Measurements from ENCODE around the gene UBIAD1.
"Not testable (repeated sequence)": the region's sequence is repeated elsewhere in the genome, so short reads cannot be mapped to it uniquely, and the experiment has no call there.

The UBIAD1 gene, protein sequence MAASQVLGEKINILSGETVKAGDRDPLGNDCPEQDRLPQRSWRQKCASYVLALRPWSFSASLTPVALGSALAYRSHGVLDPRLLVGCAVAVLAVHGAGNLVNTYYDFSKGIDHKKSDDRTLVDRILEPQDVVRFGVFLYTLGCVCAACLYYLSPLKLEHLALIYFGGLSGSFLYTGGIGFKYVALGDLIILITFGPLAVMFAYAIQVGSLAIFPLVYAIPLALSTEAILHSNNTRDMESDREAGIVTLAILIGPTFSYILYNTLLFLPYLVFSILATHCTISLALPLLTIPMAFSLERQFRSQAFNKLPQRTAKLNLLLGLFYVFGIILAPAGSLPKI

DNA sequence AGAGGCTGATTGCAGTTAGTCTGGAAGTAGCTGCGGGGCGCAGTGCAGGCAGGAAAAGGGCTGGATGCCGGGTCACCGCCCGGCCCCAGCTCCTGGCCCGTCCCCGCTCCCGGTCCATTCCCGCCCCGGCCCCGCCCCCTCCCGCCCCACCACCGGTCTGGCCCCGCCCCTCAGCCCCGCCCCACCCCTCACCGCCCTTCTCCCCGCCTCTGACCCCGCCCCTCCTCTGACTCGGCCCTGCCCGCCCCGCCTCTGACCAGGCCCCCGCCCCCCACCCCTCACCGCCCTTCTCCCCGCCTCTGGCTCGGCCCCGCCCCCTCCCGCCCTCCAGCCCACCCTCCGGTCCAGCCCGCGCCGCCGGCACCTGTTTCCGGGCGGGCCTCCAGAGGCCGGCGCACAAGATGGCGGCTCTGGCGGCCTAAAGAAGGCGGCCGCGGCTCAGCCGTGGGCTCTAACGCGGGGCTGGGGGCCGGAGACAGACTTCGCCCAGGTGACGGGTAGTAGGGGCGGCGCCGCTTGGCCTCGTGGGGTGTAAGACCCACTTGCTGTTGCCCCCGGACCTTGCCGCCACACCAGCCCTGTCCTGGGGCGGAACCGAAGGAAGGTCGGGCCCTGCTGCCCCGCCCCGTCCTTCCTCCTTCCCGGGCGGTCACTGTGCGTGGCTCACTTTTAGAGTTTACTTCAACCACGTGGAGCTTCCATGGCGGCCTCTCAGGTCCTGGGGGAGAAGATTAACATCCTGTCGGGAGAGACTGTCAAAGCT lies at the start of gene UBIAD1:
UBIAD1 (plus strand) TSS at position 367 of the 763 bp plus-strand sequence; CDS start at position 701, 334 bp downstream.
- peak; percentile 72 to 74 for DNase-seq (ENCODE audit: low read depth in 2 of 2, low spot score in 1 of 2)

- DNase-seq (ENCODE audit: low read depth in 2 of 2, low spot score in 1 of 2) = no peak
These were observed 45.6 kb upstream of the UBIAD1 start for GRCh38 chr1:11227106-11228077.

- DNase-seq (ENCODE audit: low read depth in 2 of 2, low spot score in 1 of 2) = no peak
These were observed 43.8 kb upstream of the UBIAD1 start for GRCh38 chr1:11229203-11229602.

DNA sequence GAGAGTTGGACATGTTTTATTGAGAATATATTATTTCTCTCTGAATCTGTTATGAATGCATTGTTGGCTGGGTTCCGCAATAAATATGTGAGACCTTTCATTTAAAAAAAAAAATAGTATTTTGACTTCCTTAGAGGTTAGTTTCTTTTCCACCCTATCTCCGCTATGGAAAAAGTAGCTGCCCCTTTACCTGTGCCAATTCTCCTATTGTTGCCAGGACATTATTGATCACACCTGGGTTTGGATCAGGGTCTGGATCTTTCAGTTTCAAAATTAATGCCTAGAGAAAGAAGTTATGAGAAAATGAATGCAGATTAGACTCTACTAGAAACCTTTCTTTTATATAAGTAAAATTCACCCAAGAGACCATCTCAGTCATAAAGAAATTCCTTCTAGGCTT lies 39.8 kb upstream of the UBIAD1 start:
- no peak for DNase-seq (ENCODE audit: low read depth in 2 of 2, low spot score in 1 of 2)

GRCh38 chr1:11237356-11237755 lies 35.6 kb upstream of the UBIAD1 start:
- no peak for DNase-seq (ENCODE audit: low read depth in 2 of 2, low spot score in 1 of 2)

DNA sequence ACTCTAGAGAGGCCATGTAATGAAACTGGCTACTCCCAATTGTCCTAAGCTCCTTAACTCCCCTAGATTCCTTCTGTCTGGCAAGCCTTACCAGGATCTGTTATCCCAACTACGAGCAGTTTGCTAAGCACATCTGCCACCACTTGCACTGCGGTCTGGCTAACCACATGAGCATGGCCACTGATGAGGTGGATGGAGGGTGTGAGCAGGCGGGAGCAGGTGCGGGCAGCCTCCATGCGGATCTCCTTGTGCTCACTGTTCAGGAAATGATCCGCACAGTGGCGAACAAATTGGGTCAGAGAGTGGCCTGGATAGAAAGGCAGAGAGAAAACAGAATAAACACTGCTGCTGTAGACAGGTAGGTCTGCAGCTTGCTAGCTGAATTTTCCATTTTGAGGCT lies 34.7 kb upstream of the UBIAD1 start:
- DNase-seq (ENCODE audit: low read depth in 2 of 2, low spot score in 1 of 2) = no peak

GRCh38 chr1:11245248-11245647 lies 27.8 kb upstream of the UBIAD1 start:
- no peak for DNase-seq (ENCODE audit: low read depth in 2 of 2, low spot score in 1 of 2)

DNA sequence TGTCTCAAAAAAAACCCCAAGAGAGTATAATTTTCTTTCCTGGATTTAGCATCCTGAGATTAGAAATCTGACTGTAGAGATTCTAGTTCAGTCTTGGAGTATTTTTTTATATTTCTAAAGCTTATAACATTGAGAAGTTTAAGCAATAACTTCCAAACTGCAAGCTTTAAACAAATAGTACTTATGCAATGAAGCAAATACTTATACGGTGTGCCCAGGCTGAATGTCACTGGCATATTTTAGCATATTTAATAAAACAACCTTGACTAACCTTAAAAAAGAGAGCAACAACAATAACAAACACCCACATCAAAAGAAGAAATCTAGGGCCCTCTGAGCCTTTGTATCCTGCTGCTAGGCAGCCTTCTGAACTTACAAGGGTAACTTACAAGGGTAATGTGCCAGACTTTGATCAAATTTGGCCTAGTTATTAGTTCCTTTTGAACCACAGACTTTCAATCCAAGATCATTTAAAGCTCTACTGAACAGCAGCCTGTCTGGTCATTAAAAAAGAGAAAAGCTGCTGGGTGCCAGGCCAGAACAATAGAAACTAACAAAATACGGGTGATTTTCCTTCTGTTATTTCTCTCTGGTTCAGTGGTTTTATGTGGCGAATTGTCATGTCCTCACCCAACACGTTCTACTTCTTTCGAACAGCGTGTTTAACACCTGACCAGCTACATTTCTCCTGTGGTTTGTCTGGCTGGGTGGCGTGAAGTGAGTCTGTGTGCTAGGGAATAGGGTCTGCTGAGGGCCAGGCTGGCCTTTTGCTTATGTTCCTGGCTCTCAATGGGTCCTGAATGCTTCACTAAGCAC lies 26.9 kb upstream of the UBIAD1 start:
- no peak for DNase-seq (ENCODE audit: low read depth in 2 of 2, low spot score in 1 of 2)

GRCh38 chr1:11248169-11248568 lies 24.8 kb upstream of the UBIAD1 start:
- no peak for DNase-seq (ENCODE audit: low read depth in 2 of 2, low spot score in 1 of 2)

DNA sequence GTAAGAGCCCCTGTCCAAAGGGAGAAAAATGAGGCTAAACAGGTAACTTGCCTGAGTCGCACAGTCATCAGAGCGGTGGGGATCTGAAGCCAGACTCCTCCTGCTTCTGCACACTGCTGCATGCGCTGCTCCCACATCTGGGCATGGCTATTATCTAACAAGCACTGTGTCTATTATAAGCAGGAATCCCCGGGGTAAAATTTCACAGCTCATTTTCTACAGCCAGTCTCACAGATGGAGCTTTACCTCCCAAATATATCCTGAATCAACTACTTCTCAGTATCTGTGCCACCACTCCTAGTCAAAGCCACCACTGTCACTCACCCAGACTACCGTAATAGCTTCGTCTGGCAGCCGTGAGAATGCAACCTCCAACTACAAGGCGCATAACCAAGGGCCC lies 20.5 kb upstream of the UBIAD1 start:
- DNase-seq (ENCODE audit: low read depth in 2 of 2, low spot score in 1 of 2) = no peak

DNA sequence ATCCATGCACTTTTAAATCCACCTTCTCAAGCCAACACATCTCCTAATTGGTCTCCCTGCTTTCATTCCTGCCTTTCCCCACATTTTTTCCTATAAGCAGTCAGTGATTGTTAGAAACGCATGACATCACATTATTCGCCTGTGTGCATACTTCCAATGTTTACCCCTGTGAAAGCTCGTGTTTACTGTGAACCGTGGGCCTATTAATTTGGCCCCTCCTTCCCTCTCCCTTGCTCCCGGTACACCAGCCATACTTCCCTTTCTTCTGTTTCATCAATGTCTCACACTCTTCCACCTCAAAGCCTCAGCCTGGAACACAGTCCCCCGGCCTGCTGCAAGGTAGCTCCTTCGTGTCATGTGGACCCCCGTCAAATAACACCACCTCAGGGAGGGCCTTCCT lies 19.8 kb upstream of the UBIAD1 start:
- DNase-seq (ENCODE audit: low read depth in 2 of 2, low spot score in 1 of 2) = no peak

DNA sequence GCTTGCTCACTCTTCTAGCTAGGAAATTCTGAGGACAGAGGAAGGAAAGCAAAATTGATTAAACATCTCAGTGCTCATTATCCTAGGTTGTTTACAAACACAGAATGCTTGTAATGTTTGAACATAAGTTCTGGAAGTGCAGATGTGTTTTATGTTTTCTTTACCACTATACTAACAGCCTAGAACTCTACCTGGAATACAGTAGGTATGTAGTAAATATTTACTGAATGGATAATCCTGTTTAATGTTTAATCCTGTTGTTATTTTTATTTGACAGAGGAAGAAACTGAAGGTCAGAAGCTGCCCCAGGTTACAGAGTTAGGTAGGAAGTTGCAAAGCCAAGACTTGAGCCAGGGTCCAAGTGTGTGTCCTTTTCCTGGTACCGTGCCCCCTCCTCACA lies 16.7 kb upstream of the UBIAD1 start:
- DNase-seq (ENCODE audit: low read depth in 2 of 2, low spot score in 1 of 2) = no peak

DNA sequence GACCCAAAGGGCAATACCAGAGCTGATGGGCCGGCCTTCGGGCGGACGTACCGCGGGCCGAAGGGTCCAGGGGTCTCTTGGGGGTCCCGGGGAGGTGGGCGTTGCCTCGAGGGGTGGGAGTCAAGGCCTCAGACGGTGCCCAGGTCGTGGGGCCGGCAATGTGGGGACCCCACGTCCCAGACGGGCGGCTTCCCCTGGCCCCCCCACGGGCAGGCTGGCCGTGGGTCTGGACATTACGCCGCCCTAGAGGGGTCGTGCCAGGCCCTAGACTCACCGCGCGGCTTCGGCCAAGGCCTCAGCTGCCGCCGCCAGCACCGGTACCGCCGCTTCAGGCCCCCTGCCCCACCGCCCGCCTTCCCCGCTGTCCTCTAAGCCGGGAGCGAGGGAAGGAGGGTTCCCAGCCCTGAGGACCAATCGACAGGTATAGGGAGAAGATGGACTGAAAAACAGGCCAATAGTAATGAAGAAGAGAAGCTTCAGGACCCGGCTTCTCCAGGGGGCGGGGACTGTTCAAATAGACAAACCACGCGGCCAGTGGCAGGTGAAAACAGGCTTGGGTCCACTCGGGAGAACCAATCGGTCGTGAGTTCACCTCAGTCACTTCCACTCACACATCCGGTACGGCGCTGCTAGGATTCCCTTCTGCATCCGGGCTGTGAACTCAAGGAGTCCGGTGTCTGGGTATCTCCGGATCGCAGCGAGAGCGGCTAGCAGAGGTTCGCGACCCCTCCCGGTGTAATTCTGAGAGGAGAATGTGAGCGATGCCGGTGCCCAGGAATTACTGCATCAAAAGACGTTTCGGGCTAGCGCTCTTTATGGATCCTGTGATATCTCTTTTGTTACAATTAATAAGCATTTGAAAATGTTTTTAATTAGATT lies 10.6 kb upstream of the UBIAD1 start, which contains the start of gene MTOR:
MTOR (minus strand) TSS at position 381 of the 879 bp plus-strand sequence. CDS start 3,142 bp downstream, outside the sequence.
- peak; percentile 84 to 93 for DNase-seq (ENCODE audit: low read depth in 2 of 2, low spot score in 1 of 2)

DNA sequence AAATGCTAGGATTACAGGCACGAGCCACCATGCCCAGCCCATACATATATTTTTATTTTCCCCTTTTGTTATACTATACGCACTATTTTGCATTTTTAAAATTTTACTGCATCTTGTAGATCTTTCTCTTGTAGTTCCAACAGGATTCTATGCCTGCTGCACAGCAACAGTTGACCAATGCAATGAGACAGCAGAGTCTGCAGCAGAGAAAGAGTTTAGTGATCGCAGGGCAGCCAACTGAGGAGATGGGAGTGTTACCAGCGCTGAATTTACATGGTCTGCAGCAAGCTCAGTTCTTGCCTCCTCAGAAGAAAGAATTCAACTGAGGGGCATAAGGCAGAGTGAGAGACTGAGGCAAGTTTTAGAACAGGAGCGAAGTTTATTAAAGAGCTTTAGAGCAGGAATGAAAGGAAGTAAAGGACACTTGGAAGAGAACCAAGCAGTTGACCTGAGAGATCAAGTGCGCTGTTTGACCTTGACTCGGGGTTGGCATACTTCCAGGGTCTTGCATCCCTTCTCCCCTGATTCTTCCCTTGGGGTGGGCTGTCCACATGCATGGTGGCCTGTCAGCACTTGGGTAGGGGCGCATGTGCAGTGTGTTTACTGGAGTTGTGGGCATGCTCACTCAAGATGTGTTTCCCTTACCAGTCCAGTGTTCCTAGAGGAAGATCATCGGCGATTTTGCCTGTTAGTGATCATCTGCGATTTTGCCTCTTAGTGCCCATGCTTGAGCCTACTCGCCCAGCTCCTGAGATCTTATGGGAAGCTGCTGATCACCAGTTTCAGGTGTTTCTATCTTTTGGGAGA lies 6.5 kb upstream of the UBIAD1 start:
- DNase-seq (ENCODE audit: low read depth in 2 of 2, low spot score in 1 of 2) = no peak

DNA sequence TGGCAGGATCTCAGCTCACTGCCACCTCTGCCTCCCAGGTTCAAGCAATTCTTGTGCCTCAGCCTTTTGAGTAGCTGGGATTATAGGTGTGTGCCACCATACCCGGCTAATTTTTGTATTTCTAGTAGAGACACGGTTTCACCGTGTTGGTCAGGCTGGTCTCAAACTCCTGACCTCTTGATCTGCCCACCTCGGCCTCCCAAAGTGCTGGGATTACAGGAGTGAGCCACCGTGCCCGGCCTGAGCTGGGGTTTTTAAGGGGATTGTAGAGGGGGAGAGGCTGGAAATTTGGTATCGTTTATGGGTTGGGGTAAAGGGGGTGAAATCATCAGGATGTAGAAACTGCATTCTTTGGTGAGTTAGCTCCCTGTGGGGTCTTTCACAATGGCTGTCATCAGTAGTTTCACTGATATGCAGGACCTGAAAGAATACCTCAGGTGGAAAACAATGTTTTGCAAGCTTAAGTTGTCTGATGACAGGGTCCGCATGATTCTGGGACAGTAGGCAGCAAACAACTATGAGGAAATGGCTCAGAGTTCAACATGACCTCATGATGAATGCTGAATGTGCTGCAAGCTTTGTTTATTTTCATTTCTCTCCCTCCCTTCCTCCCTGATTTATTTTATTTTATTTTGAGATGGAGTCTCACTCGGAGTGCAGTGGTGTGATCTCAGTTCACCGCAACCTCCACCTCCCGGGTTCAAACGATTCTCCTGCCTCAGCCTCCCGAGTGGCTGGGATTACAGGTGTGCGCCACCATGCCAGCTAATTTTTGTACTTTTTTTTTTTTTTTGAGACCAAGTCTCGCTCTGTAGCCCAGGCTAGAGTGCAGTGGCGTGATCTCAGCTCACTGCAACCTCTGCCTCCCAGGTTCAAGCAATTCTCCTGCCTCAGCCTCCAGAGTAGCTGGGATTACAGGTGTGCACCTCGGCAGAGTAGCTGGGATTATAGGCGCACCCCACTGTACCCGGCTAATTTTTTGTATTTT lies 5.4 kb upstream of the UBIAD1 start:
- DNase-seq (ENCODE audit: low read depth in 2 of 2, low spot score in 1 of 2) = not testable (repeated sequence)

GRCh38 chr1:11272544-11272831 lies 510 bp upstream of the UBIAD1 start:
- DNase-seq (ENCODE audit: low read depth in 2 of 2, low spot score in 1 of 2) = no peak

GRCh38 chr1:11273595-11274234 lies 717 bp downstream of the UBIAD1 start:
- no peak for DNase-seq (ENCODE audit: low read depth in 2 of 2, low spot score in 1 of 2)
